ENCODE data around the gene HBZ.

The HBZ gene

DNA sequence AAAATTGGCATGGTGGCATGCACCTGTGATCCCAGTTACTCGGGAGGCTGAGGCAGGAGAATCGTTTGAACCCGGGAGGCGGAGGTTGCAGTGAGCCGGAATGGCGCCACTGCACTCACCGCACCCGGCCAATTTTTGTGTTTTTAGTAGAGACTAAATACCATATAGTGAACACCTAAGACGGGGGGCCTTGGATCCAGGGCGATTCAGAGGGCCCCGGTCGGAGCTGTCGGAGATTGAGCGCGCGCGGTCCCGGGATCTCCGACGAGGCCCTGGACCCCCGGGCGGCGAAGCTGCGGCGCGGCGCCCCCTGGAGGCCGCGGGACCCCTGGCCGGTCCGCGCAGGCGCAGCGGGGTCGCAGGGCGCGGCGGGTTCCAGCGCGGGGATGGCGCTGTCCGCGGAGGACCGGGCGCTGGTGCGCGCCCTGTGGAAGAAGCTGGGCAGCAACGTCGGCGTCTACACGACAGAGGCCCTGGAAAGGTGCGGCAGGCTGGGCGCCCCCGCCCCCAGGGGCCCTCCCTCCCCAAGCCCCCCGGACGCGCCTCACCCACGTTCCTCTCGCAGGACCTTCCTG lies 27.7 kb downstream of the HBZ start, which contains the start of gene HBQ1:
TSS of gene HBQ1 (plus strand) at position 359 of the 575 bp plus-strand sequence. CDS start at position 387, 28 bp downstream.
- DNase-seq (no peak), ATAC-seq (ENCODE audit: insufficient read depth, low read depth) (no peak)
- peak within 1 kb of the TSS; percentile 38; the same call in 1 of the 2 replicates for H3K9ac ChIP-seq (ENCODE audit: low read depth, low read length)
- peaks cover 8% of the 10 kb centered on the region for H3K36me3 ChIP-seq (ENCODE audit: insufficient read depth, low read length)
- H3K4me1 ChIP-seq (ENCODE audit: insufficient read depth, low read length): peaks cover 11% of the 10 kb centered on the region
- H3K79me2 ChIP-seq (ENCODE audit: insufficient read depth, low read length): no peaks in the 10 kb centered on the region
- peak within 1 kb of the TSS; percentile 62 for H3K4me2 ChIP-seq (ENCODE audit: insufficient read depth, low read length)
- TF ChIP-seq, protein P1, sequence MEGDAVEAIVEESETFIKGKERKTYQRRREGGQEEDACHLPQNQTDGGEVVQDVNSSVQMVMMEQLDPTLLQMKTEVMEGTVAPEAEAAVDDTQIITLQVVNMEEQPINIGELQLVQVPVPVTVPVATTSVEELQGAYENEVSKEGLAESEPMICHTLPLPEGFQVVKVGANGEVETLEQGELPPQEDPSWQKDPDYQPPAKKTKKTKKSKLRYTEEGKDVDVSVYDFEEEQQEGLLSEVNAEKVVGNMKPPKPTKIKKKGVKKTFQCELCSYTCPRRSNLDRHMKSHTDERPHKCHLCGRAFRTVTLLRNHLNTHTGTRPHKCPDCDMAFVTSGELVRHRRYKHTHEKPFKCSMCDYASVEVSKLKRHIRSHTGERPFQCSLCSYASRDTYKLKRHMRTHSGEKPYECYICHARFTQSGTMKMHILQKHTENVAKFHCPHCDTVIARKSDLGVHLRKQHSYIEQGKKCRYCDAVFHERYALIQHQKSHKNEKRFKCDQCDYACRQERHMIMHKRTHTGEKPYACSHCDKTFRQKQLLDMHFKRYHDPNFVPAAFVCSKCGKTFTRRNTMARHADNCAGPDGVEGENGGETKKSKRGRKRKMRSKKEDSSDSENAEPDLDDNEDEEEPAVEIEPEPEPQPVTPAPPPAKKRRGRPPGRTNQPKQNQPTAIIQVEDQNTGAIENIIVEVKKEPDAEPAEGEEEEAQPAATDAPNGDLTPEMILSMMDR (IDR thresholded peaks at IDR 0.05; ENCODE audit: borderline replicate concordance, extremely low read depth, low read length, poor library complexity, severe bottlenecking): no peak
- TF ChIP-seq EZH2 (IDR thresholded peaks at IDR 0.05; ENCODE audit: borderline replicate concordance, low read depth, low read length, severe bottlenecking): no peak
- H3K4me3 ChIP-seq (ENCODE audit: low read depth in 1 of 2, low read length in 2 of 2): peak within 1 kb of the TSS in 1 of 2 experiments; percentile 14; a peak in 1 of 4 replicates
- no peaks in the 10 kb centered on the region for H3K9me3 ChIP-seq (ENCODE audit: insufficient read depth, low read length, severe bottlenecking)
- no peaks in the 10 kb centered on the region for H3K27me3 ChIP-seq (ENCODE audit: insufficient read depth, low read length, poor library complexity)
- peak within 1 kb of the TSS; percentile 64 for H2AFZ ChIP-seq (ENCODE audit: low read depth, low read length)
- H3K27ac ChIP-seq (ENCODE audit: low read length): no peak within 1 kb of the TSS
- peaks cover 12% of the 10 kb centered on the region; the same call in 1 of the 2 replicates for H4K20me1 ChIP-seq (ENCODE audit: insufficient read depth, low read length)

DNA sequence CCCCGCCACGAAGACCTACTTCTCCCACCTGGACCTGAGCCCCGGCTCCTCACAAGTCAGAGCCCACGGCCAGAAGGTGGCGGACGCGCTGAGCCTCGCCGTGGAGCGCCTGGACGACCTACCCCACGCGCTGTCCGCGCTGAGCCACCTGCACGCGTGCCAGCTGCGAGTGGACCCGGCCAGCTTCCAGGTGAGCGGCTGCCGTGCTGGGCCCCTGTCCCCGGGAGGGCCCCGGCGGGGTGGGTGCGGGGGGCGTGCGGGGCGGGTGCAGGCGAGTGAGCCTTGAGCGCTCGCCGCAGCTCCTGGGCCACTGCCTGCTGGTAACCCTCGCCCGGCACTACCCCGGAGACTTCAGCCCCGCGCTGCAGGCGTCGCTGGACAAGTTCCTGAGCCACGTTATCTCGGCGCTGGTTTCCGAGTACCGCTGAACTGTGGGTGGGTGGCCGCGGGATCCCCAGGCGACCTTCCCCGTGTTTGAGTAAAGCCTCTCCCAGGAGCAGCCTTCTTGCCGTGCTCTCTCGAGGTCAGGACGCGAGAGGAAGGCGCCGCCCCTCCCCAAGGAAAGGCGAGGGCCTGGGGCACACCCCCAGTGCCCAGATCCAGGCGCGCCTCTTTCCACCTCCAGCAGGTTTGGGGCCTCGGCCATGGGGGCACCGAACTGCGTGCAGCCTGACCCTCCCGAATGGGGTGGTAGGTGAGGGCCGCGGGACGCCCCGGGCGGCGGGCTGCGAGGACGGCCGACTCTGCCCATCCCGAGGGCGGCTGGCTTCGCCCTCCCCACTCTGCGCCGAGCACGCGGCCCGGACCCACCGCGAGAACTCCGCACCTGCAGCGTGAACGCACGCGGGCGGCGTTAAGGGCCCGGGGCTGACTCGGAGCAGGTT lies 28.5 kb downstream of the HBZ start:
- DNase-seq (peak; percentile 82), ATAC-seq (ENCODE audit: insufficient read depth, low read depth) (peak; percentile 91)
- Histone ChIP-seq H3K79me2 (ENCODE audit: insufficient read depth, low read length) (no peaks in the 10 kb centered on the region), H2AFZ (ENCODE audit: low read depth, low read length) (peak overlapping the region; percentile 64), H3K9me3 (ENCODE audit: insufficient read depth, low read length, severe bottlenecking) (no peaks in the 10 kb centered on the region), H3K4me3 (ENCODE audit: low read depth in 1 of 2, low read length in 2 of 2) (peak overlapping the region in 1 of 2 experiments; percentile 14; a peak in 1 of 4 replicates), H3K27me3 (ENCODE audit: insufficient read depth, low read length, poor library complexity) (no peaks in the 10 kb centered on the region), H3K27ac (ENCODE audit: low read length) (no peak overlapping the region), H3K36me3 (ENCODE audit: insufficient read depth, low read length) (peaks cover 14% of the 10 kb centered on the region), H3K4me2 (ENCODE audit: insufficient read depth, low read length) (peak overlapping the region; percentile 62), H4K20me1 (ENCODE audit: insufficient read depth, low read length) (peaks cover 11% of the 10 kb centered on the region; the same call in 1 of the 2 replicates), H3K9ac (ENCODE audit: low read depth, low read length) (peak overlapping the region; percentile 38; the same call in 1 of the 2 replicates), H3K4me1 (ENCODE audit: insufficient read depth, low read length) (peaks cover 11% of the 10 kb centered on the region)
- TF ChIP-seq, protein P1 (IDR thresholded peaks at IDR 0.05; ENCODE audit: borderline replicate concordance, extremely low read depth, low read length, poor library complexity, severe bottlenecking): no peak
- TF ChIP-seq EZH2 (IDR thresholded peaks at IDR 0.05; ENCODE audit: borderline replicate concordance, low read depth, low read length, severe bottlenecking): no peak

DNA sequence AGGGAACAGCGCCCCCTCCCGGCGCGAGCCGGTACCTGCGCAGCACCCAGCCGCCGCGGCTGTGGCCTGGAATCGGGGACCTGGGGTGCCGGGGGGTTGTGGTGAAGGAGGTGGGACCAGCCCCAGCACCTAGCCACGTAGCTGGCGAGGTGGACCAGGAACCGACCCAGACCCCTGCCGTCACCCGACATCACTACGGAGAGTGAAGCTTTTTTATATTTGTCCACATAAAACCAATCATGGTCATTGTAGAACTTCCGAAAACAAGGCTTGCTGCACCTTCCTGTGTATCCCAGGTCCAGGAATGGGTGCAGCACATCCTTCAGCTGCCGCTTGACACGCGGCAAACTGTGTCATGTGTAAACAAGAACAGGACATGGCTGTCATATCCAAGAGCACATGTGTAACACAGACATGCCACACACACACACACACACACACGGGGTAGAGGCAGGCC lies 29.1 kb downstream of the HBZ start:
- H3K36me3 ChIP-seq (ENCODE audit: insufficient read depth, low read length): peaks cover 14% of the 10 kb centered on the region
- H3K4me3 ChIP-seq (ENCODE audit: low read depth in 1 of 2, low read length in 2 of 2): no peak overlapping the region
- H4K20me1 ChIP-seq (ENCODE audit: insufficient read depth, low read length): peaks cover 11% of the 10 kb centered on the region; the same call in 1 of the 2 replicates
- peak; percentile 20; the same call in 1 of the 3 replicates for ATAC-seq (ENCODE audit: insufficient read depth, low read depth)
- H2AFZ ChIP-seq (ENCODE audit: low read depth, low read length): no peak overlapping the region
- peak overlapping the region; percentile 62 for H3K4me2 ChIP-seq (ENCODE audit: insufficient read depth, low read length)
- no peak for TF ChIP-seq EZH2 (IDR thresholded peaks at IDR 0.05; ENCODE audit: borderline replicate concordance, low read depth, low read length, severe bottlenecking)
- TF ChIP-seq, protein P1 (IDR thresholded peaks at IDR 0.05; ENCODE audit: borderline replicate concordance, extremely low read depth, low read length, poor library complexity, severe bottlenecking): peak; percentile 94
- no peak overlapping the region for H3K27ac ChIP-seq (ENCODE audit: low read length)
- no peaks in the 10 kb centered on the region for H3K9me3 ChIP-seq (ENCODE audit: insufficient read depth, low read length, severe bottlenecking)
- no peak for DNase-seq
- peaks cover 11% of the 10 kb centered on the region for H3K4me1 ChIP-seq (ENCODE audit: insufficient read depth, low read length)
- H3K79me2 ChIP-seq (ENCODE audit: insufficient read depth, low read length): no peaks in the 10 kb centered on the region
- no peak overlapping the region; the same call in 1 of the 2 replicates for H3K9ac ChIP-seq (ENCODE audit: low read depth, low read length)
- H3K27me3 ChIP-seq (ENCODE audit: insufficient read depth, low read length, poor library complexity): no peaks in the 10 kb centered on the region
